Measurements from ENCODE around the gene CHAF1A. TPM values are rescaled to one million over a fixed set of nuclear protein-coding genes. Genes with fewer than 3 reads are reported as not detected.

The CHAF1A gene
- total and polyA plus RNA-seq, 2 of the 8 experiments (the other 6 are each of a cell fraction or from before 2014, with no cell fraction given) = 122 to 147 TPM

DNA sequence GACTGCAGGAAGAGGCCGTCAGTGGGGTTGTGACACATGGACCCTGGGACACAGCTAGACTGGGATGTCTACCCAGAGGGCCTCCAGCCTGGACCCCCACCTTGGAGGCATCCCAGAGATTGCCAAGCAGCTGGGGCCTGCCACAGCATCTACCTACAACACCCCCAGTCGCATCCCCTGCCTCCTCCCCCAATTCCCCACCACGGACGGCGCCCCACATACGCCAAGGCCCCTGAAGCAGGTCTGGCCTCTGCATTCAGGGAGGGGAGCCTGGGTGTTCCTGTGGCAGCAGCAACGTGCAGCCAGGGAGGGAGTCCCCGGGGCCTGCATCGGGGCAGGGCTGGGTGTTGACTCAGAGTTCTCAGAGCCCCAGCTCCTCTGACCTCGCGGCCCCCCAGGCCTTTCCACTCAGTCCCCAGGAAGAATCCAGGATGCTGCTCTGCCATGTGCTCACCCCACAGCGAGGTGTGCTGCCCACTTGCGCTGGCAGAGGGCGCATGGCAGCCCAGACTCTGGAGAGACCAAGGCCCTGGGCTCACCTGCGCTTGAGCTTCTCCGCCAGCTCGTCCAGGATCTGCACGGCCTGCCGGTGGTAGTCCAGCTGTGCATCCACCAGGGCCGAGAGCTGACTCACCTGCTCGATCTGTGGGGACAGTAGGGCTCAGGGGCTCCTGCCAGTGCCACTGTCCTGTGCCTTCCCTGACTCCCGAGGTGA lies 39.5 kb upstream of the CHAF1A start:
- no peak for FAIRE-seq
- TF ChIP-seq POLR2AphosphoS5 (IDR thresholded peaks at IDR 0.05; ENCODE audit: low read depth, low read length) (0 out of 2 replicates have a peak, but pooled peaks have one; percentile 70), RAD21 (IDR thresholded peaks at IDR 0.05 in 1 of 2, conservative IDR thresholded peaks at IDR 0.05 in 1 of 2; ENCODE audit: low read depth in 2 of 2, low read length in 2 of 2) (peak; percentile 51 to 58), SP2 (IDR thresholded peaks at IDR 0.05; ENCODE audit: low read length) (no peak), EGR1 (IDR thresholded peaks at IDR 0.05; ENCODE audit: borderline replicate concordance, low read depth, low read length) (no peak), POLR2A (IDR thresholded peaks at IDR 0.05; ENCODE audit: control extremely low read depth in 1 of 2, low read depth in 2 of 2, low read length in 2 of 2) (0 out of 3 replicates have a peak, but pooled peaks of 1 of the 2 experiments have one; percentile 45)
- TF ChIP-seq, protein P1, sequence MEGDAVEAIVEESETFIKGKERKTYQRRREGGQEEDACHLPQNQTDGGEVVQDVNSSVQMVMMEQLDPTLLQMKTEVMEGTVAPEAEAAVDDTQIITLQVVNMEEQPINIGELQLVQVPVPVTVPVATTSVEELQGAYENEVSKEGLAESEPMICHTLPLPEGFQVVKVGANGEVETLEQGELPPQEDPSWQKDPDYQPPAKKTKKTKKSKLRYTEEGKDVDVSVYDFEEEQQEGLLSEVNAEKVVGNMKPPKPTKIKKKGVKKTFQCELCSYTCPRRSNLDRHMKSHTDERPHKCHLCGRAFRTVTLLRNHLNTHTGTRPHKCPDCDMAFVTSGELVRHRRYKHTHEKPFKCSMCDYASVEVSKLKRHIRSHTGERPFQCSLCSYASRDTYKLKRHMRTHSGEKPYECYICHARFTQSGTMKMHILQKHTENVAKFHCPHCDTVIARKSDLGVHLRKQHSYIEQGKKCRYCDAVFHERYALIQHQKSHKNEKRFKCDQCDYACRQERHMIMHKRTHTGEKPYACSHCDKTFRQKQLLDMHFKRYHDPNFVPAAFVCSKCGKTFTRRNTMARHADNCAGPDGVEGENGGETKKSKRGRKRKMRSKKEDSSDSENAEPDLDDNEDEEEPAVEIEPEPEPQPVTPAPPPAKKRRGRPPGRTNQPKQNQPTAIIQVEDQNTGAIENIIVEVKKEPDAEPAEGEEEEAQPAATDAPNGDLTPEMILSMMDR (IDR thresholded peaks at IDR 0.05; ENCODE audit: control extremely low read depth in 1 of 3, insufficient read depth in 1 of 3, low read depth in 1 of 3, low read length in 3 of 3) = peak; percentile 60 to 77 (median 67)
- TF ChIP-seq, protein P2, sequence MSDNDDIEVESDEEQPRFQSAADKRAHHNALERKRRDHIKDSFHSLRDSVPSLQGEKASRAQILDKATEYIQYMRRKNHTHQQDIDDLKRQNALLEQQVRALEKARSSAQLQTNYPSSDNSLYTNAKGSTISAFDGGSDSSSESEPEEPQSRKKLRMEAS (IDR thresholded peaks at IDR 0.05) = peak; percentile 87
- Histone ChIP-seq H2BK120ac (replicated peaks; ENCODE audit: low read depth, low read length) (no peak overlapping the region), H2AFZ (ENCODE audit: low read length) (no peak overlapping the region), H2BK12ac (ENCODE audit: low read depth, low read length) (0 out of 2 replicates have a peak overlapping the region, but pooled peaks have one; percentile 9), H3K27me3 (replicated peaks in 1 of 4; ENCODE audit: control insufficient read depth in 3 of 4, extremely low read depth in 1 of 4, insufficient read depth in 3 of 4, low read length in 3 of 4) (no peaks in the 10 kb centered on the region), H3K4me2 (ENCODE audit: insufficient read depth in 1 of 2, low read depth in 2 of 2, low read length in 2 of 2) (no peak overlapping the region), H3K14ac (ENCODE audit: insufficient read length) (no peak overlapping the region), H3K9me3 (ENCODE audit: insufficient read depth in 2 of 2, low read depth in 1 of 2, low read length in 1 of 2) (no peaks in the 10 kb centered on the region), H4K5ac (ENCODE audit: insufficient read length, low read depth, low read length) (no peak overlapping the region), H2BK20ac (ENCODE audit: low read length) (no peak overlapping the region), H3K79me1 (ENCODE audit: low read depth, low read length) (peaks cover 8% of the 10 kb centered on the region; the same call in 1 of the 2 replicates), H4K20me1 (replicated peaks in 1 of 2; ENCODE audit: control insufficient read depth in 1 of 2, insufficient read depth in 2 of 2, low read length in 2 of 2) (peaks cover 12 to 33% of the 10 kb centered on the region in 2 experiments), H3K4me3 (ENCODE audit: extremely low read depth in 1 of 4, insufficient read depth in 2 of 4, low read depth in 3 of 4, low read length in 4 of 4) (no peak overlapping the region), H3K36me3 (ENCODE audit: control insufficient read depth in 2 of 4, insufficient read depth in 4 of 4, low read length in 3 of 4) (peaks cover 8 to 16% (median 12%) of the 10 kb centered on the region in 4 experiments; a peak in 5 of 8 replicates), H3K23ac (ENCODE audit: insufficient read length) (no peak overlapping the region), H4K91ac (replicated peaks; ENCODE audit: insufficient read length, low read length) (no peak overlapping the region), H3K9ac (replicated peaks in 1 of 4; ENCODE audit: extremely low read depth in 1 of 4, low read depth in 3 of 4, low read length in 3 of 4) (no peak overlapping the region), H2AK5ac (ENCODE audit: low read depth, low read length) (no peak overlapping the region), H3K18ac (ENCODE audit: extremely low read depth, low read length) (no peak overlapping the region), H3K56ac (replicated peaks; ENCODE audit: insufficient read length, low read depth, low read length) (no peak overlapping the region), H3K4me1 (replicated peaks in 1 of 4; ENCODE audit: control insufficient read depth in 3 of 4, insufficient read depth in 4 of 4, low read length in 3 of 4) (peaks cover 0 to 13% (median 2%) of the 10 kb centered on the region in 4 experiments; a peak in 3 of 7 replicates), H4K8ac (ENCODE audit: extremely low read depth, insufficient read depth, low read length) (no peak overlapping the region), H2BK5ac (ENCODE audit: low read depth, low read length) (peak overlapping the region; percentile 16; the same call in 1 of the 2 replicates), H3K23me2 (ENCODE audit: low read depth, low read length) (no peaks in the 10 kb centered on the region), H3K27ac (ENCODE audit: low read depth, low read length) (no peak overlapping the region), H3K4ac (replicated peaks; ENCODE audit: insufficient read length, low read depth, low read length) (no peak overlapping the region), H2BK15ac (ENCODE audit: low read length) (no peak overlapping the region), H3K79me2 (ENCODE audit: control insufficient read depth in 1 of 2, insufficient read depth in 2 of 2, low read length in 2 of 2) (no peaks in the 10 kb centered on the region)
- CTCF ChIA-PET (ENCODE audit: partially characterized antibody) = interaction anchor here (0.6 to 4.4 kb wide), 22 partner anchors 9 to 1128 kb away, joined by 3 to 42 read pairs (median 4); partner anchors contain the start of genes CHAF1A and SH3GL1
- POLR2A ChIA-PET (ENCODE audit: partially characterized antibody) = interaction anchor here (0.8 to 13.0 kb wide), 16 partner anchors 10 to 378 kb away, joined by 3 to 72 read pairs (median 4); partner anchors contain the start of genes CHAF1A, EEF2, MPND and SH3GL1
- DNase-seq (ENCODE audit: low read depth in 1 of 2, low spot score in 2 of 2) = peak in 1 of 2 experiments; percentile 76
- WGBS, 2 experiments (ENCODE audit: extremely low coverage in 1 of 2, insufficient coverage in 1 of 2, insufficient read length in 1 of 2, insufficient replicate concordance in 2 of 2, low coverage in 1 of 2, low lambda C conversion rate in 2 of 2, missing lambda C conversion rate in 1 of 2) = 90% methylated on average over 14 of the region's 22 CpGs; no CpG with 5 or more reads in 1 of the 2 experiments
